ENCODE results near the gene CDH22.

Gene CDH22, protein sequence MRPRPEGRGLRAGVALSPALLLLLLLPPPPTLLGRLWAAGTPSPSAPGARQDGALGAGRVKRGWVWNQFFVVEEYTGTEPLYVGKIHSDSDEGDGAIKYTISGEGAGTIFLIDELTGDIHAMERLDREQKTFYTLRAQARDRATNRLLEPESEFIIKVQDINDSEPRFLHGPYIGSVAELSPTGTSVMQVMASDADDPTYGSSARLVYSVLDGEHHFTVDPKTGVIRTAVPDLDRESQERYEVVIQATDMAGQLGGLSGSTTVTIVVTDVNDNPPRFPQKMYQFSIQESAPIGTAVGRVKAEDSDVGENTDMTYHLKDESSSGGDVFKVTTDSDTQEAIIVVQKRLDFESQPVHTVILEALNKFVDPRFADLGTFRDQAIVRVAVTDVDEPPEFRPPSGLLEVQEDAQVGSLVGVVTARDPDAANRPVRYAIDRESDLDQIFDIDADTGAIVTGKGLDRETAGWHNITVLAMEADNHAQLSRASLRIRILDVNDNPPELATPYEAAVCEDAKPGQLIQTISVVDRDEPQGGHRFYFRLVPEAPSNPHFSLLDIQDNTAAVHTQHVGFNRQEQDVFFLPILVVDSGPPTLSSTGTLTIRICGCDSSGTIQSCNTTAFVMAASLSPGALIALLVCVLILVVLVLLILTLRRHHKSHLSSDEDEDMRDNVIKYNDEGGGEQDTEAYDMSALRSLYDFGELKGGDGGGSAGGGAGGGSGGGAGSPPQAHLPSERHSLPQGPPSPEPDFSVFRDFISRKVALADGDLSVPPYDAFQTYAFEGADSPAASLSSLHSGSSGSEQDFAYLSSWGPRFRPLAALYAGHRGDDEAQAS

GRCh38 chr20:46308258-46309157, at the start of gene CDH22:
Gene CDH22 (minus strand): TSS chr20:46308498. CDS start chr20:46251294, 57,204 bp downstream.
- peak; percentile 73 for DNase-seq (ENCODE audit: low spot score)

GRCh38 chr20:46357030-46357514, 48.8 kb upstream of the CDH22 start:
- DNase-seq (ENCODE audit: low spot score), result peak; percentile 26

DNA sequence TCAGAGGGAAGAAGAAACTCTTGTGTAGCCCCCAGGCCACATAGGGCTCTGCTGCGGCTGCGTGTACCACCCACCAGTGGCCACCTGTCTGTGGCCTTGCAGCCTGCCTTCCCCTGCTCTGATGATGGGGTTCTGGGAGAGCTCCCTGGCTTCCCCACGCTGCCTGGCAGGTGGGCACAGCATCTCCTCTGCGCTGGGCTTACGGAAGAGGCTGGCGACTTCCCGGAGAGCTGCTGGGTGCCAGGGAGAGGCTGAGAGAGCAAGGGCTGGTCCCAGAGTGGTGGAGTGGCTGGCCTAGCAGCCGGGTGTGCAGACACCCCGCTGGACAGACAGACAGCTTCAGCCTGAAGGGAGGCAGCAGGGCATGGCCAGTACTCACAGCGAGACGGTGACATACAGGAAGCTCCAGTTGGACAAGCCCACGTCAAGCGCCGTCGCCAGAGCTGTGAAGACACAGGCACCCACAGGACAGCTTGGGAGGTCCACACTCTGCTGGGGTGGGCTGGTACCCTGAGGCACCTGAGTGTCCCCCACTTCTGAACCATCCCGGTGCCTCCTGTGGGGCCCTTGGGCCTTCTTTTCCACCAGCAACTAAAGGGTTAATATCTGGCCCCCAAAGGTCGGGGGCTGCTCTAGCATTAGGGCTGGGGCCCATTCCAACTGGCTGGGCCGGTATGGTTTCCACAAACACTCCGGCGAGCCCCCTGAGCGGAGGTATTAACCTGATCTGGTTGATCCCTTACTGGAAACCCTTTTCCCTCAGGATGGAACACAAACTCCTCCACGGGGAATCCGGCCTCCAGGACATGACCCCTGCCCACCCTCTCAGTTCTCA, 48.1 kb upstream of the CDH22 start:
- DNase-seq (ENCODE audit: low spot score), result no peak

DNA sequence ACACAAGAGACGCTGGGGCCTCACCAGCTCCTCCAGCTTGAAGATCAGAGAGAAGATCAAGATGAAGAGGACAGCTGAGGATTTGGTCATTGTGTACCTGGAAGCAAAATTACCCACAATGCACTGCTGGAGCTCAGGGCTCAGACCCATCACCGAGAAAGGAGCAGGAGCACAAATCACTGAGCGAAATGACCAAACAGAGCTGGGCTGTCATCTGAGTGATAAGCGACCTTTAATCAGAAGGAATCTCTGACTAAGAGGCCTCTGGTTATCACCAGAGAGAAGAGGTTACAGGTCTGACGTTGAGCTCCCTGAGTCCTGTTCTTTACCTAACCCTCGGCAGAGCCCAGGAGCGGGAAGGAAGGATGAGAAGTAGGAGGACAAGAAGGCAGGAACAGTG, 47.5 kb upstream of the CDH22 start:
- DNase-seq (ENCODE audit: low spot score), result peak; percentile 57

- DNase-seq (ENCODE audit: low spot score), result no peak
Observed at GRCh38 chr20:46354920-46355654, 46.8 kb upstream of the CDH22 start.

DNA sequence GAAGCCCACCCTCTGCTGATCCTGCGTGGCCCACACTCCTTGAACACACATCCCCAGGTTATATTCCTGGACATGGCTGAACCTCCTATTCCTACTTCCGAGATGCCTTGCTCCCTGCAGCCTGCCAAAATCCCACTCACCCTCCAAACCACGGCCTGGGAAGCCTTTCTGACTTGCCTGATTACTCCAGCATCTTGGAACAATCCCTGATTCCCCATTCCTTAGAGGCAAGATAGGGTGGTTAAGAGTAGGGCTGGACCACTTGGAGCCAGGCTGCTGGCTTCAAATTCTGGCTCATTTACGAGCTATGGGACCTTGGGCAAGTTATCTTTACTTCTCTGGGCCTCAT, 45.9 kb upstream of the CDH22 start:
- no peak for DNase-seq (ENCODE audit: low spot score)

DNA sequence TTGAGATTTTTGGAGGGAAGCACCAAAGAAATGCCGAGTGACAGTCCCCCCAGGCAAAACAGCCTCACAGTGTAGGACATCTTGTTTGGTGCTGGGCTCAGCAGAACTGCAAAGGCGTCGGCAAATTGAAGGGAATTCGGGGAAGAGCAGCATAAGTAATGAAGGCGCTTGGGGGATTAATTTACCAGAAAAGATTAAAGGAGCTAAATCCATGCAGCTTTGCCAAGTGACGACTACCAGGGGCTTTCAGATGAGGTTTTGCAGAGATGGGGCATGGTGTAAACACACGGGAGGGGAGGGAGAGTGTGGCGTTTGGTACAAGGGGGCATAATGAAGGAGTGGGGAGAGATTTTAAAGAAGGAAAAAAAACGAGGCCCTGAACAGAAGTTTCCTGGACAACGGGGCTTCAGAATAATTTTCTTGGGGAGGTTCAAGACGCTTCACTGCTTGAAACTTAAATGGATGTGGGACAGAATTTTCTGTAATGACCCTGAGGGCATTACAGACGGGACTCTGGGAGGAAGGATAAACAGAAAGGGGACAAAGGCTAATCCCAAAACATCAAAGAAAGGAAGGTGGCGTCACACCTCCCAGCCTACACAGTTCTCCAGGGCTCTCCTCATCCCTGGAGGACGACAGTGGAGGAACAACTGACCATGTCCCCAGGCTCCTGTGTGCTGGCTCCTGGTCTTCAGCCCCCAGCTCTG, 45.4 kb upstream of the CDH22 start:
- DNase-seq (ENCODE audit: low spot score), result no peak

DNA sequence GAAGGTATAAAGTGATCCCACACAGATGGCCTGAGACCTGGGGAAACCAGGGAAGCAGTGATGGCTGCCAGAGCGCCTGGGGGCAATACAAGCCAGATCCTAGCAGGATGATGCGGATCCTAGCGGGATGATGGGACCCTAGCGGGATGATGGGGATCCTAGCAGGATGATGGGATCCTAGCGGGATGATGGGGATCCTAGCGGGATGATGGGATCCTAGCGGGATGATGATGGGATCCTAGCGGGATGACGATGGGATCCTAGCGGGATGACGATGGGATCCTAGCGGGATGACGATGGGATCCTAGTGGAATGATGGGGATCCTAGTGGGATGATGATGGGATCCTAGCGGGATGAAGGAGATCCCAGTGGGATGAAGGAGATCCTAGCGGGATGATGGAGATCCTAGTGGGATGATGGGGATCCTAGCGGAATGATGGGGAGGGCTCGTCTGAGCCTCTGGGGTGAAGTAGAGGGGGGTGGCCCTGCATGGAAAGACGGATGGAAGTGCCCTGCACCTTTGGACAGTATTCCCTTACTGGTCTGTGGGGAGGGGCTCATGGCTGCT, 44.2 kb upstream of the CDH22 start:
- no peak for DNase-seq (ENCODE audit: low spot score)

- no peak for DNase-seq (ENCODE audit: low spot score)
Observed at GRCh38 chr20:46351357-46352058, 43.2 kb upstream of the CDH22 start.

DNA sequence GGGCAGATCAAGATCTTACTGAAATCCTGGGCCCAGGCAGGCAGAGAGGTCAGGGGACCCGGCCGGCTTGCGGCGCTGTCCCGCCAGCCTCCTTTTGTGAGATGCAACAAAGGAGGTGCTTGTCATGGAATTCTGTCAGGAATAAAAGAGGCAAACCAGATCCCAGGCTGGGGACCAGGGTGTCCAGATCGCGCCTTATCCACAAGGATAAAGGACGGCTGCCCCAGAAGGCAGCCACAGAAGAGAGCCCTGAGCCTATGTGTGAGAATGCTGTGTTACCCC, 42.6 kb upstream of the CDH22 start:
- no peak for DNase-seq (ENCODE audit: low spot score)

GRCh38 chr20:46350201-46350985, 42.1 kb upstream of the CDH22 start:
- DNase-seq (ENCODE audit: low spot score), result no peak

- peak; percentile 16 for DNase-seq (ENCODE audit: low spot score)
Observed at GRCh38 chr20:46349742-46350056, 41.4 kb upstream of the CDH22 start.

DNA sequence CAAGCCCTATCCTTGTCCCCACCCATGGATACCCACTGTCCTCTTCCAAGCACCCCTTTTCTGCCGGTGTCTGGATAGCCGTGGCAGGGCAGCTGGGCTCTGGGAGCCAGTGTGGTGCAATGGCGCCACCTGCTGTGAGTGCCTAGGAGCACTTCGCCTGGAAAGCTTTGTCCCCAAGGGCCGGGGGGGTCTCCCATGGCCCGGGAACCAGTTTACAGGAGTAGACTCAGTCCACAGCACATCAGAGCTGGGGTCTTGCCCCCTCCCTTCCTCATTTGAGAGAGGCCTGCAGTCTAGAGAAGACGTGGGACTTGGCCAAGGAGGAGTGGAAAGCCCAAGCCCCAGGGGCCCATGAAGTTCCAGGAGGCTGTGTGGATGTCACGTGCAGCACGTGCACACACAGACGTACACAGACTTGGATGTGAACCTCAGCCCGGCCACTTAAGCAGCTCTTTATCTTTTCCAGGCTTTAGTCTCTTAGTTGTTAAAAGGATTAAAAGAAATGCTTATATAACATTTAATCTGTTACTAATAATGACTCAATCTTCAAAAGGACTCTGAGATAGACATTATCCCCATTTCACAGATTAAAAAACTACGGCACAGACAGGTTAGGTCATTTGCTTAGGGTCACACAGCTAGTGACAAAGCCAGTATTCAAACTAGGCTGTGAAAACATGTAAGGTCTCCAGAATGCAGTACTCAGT, 40.9 kb upstream of the CDH22 start:
- peak; percentile 84 for DNase-seq (ENCODE audit: low spot score)

GRCh38 chr20:46347841-46348803, 39.8 kb upstream of the CDH22 start:
- peak; percentile 78 for DNase-seq (ENCODE audit: low spot score)

- peak; percentile 15 for DNase-seq (ENCODE audit: low spot score)
Observed at GRCh38 chr20:46346770-46347169, 38.5 kb upstream of the CDH22 start.

DNA sequence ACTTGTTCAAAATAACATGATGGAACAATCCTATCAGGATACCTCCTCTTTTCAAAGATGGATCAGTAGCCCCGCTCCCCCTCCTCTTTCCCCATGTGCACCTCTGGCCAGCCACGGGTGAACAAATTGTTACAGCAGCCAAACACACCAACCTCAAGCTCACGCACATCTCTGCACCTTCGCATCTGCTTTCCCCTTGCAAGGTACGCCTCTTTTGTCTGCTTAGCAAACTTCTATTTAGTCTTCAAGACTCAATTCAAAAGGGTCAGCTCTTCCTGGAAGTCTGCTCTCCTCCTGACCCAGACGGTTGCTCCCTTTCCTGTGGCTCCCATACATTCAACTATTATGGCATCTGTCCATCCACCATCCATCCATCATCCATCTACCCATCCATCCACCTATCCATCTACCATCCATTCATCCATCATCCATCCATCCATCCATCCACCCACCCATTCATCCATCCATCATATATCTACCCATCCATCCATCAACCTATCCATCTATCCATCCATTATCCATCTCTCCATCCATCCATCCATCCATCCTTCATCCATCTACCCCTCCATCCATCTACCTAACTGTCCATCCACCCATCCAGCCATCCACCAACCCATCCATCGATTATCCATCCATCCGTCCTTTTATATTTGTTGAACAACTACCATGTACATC, 36.3 kb upstream of the CDH22 start:
- DNase-seq (ENCODE audit: low spot score), result no peak

Measured in cerebellar cortex (tissue), 1 donor.